Rectal smooth muscle tissue (tissue), 1 donor: Measurements from ENCODE around the gene MAP6.
"Not testable (repeated sequence)": the region's sequence is repeated elsewhere in the genome, so short reads cannot be mapped to it uniquely, and the experiment has no call there.

Source experiments
- H3K27ac ChIP-seq: one replicate; pipeline ENCODE4 v1.7.0; 2013; ENCODE audit warnings: low read depth, low read length, inconsistent platforms
- H3K27me3 ChIP-seq: one replicate; pipeline ENCODE4 v1.7.0; 2013; ENCODE audit warnings: low read length; ENCODE audit not compliant: control insufficient read depth, insufficient read depth
- H3K36me3 ChIP-seq: one replicate; pipeline ENCODE4 v1.7.0; 2013; ENCODE audit warnings: low read length; ENCODE audit not compliant: control insufficient read depth, insufficient read depth
- H3K4me1 ChIP-seq: one replicate; pipeline ENCODE4 v1.7.0; 2013; ENCODE audit warnings: low read length; ENCODE audit not compliant: control insufficient read depth, insufficient read depth
- H3K4me3 ChIP-seq: one replicate; pipeline ENCODE4 v1.7.0; 2013; ENCODE audit warnings: low read length
- H3K9ac ChIP-seq: one replicate; pipeline ENCODE4 v1.7.0; 2013; ENCODE audit warnings: low read length

Gene MAP6

GRCh38 chr11:75689863-75690609, 21.2 kb upstream of the MAP6 start:
- H3K27me3 ChIP-seq, result no peaks in the 10 kb centered on the region
- H3K4me1 ChIP-seq, result no peaks in the 10 kb centered on the region
- no peak overlapping the region for H3K4me3 ChIP-seq
- no peaks in the 10 kb centered on the region for H3K36me3 ChIP-seq
- H3K27ac ChIP-seq, result no peak overlapping the region
- H3K9ac ChIP-seq, result no peak overlapping the region

GRCh38 chr11:75683856-75684255, 15.0 kb upstream of the MAP6 start:
- H3K4me3 ChIP-seq, H3K36me3 ChIP-seq, H3K27ac ChIP-seq, H3K4me1 ChIP-seq, H3K9ac ChIP-seq, H3K27me3 ChIP-seq: not testable (repeated sequence)

- Histone ChIP-seq H3K27me3 (no peaks in the 10 kb centered on the region), H3K4me3 (no peak overlapping the region), H3K36me3 (no peaks in the 10 kb centered on the region), H3K9ac (no peak overlapping the region), H3K4me1 (no peaks in the 10 kb centered on the region), H3K27ac (no peak overlapping the region)
Measured at GRCh38 chr11:75679566-75679965, 10.7 kb upstream of the MAP6 start.

- Histone ChIP-seq H3K4me1 (no peaks in the 10 kb centered on the region), H3K27me3 (no peaks in the 10 kb centered on the region), H3K9ac (no peak overlapping the region), H3K27ac (no peak overlapping the region), H3K4me3 (no peak overlapping the region), H3K36me3 (no peaks in the 10 kb centered on the region)
Measured at GRCh38 chr11:75678620-75679259, 9.9 kb upstream of the MAP6 start.

- Histone ChIP-seq H3K4me3 (no peak overlapping the region), H3K36me3 (no peaks in the 10 kb centered on the region), H3K27me3 (no peaks in the 10 kb centered on the region), H3K4me1 (no peaks in the 10 kb centered on the region), H3K9ac (no peak overlapping the region), H3K27ac (no peak overlapping the region)
Measured at GRCh38 chr11:75677909-75678308, 9.1 kb upstream of the MAP6 start.

- Histone ChIP-seq H3K4me1 (no peaks in the 10 kb centered on the region), H3K27me3 (no peaks in the 10 kb centered on the region), H3K36me3 (no peaks in the 10 kb centered on the region), H3K4me3 (no peak overlapping the region), H3K9ac (no peak overlapping the region), H3K27ac (no peak overlapping the region)
Measured at GRCh38 chr11:75677275-75677674, 8.4 kb upstream of the MAP6 start.

GRCh38 chr11:75673977-75674582, 5.2 kb upstream of the MAP6 start:
- Histone ChIP-seq H3K4me3 (no peak overlapping the region), H3K27ac (no peak overlapping the region), H3K9ac (no peak overlapping the region), H3K36me3 (no peaks in the 10 kb centered on the region), H3K4me1 (no peaks in the 10 kb centered on the region), H3K27me3 (peaks cover 3% of the 10 kb centered on the region)

- peak overlapping the region; percentile 22 for H3K27ac ChIP-seq
- no peak overlapping the region for H3K9ac ChIP-seq
- peaks cover 9% of the 10 kb centered on the region for H3K27me3 ChIP-seq
- H3K36me3 ChIP-seq, result no peaks in the 10 kb centered on the region
- no peaks in the 10 kb centered on the region for H3K4me1 ChIP-seq
- peak overlapping the region; percentile 63 for H3K4me3 ChIP-seq
Measured at GRCh38 chr11:75667831-75668450, 897 bp downstream of the MAP6 start.

- Histone ChIP-seq H3K4me3 (peak overlapping the region; percentile 63), H3K4me1 (no peaks in the 10 kb centered on the region), H3K9ac (no peak overlapping the region), H3K27me3 (peaks cover 9% of the 10 kb centered on the region), H3K36me3 (no peaks in the 10 kb centered on the region), H3K27ac (no peak overlapping the region)
Measured at GRCh38 chr11:75667255-75667830, 1.5 kb downstream of the MAP6 start.

GRCh38 chr11:75665990-75666389, 2.8 kb downstream of the MAP6 start:
- Histone ChIP-seq H3K4me3 (no peak overlapping the region), H3K9ac (no peak overlapping the region), H3K27me3 (peaks cover 9% of the 10 kb centered on the region)

GRCh38 chr11:75665126-75665525, 3.7 kb downstream of the MAP6 start:
- Histone ChIP-seq H3K4me3 (no peak overlapping the region), H3K9ac (no peak overlapping the region), H3K36me3 (no peaks in the 10 kb centered on the region), H3K27me3 (peaks cover 6% of the 10 kb centered on the region), H3K4me1 (no peaks in the 10 kb centered on the region), H3K27ac (no peak overlapping the region)

More at GRCh38 chr11:75665990-75666389, 2.8 kb downstream of the MAP6 start:
- H3K27ac ChIP-seq, result no peak overlapping the region
- H3K4me1 ChIP-seq, result no peaks in the 10 kb centered on the region
- H3K36me3 ChIP-seq, result no peaks in the 10 kb centered on the region

GRCh38 chr11:75664389-75664788, 4.4 kb downstream of the MAP6 start:
- Histone ChIP-seq H3K4me3 (no peak overlapping the region), H3K4me1 (no peaks in the 10 kb centered on the region), H3K9ac (no peak overlapping the region), H3K27ac (no peak overlapping the region), H3K27me3 (peaks cover 5% of the 10 kb centered on the region), H3K36me3 (no peaks in the 10 kb centered on the region)
